Measurements from ENCODE around the gene VPS13D.

GRCh38 chr1:12279003-12279402 lies 49.2 kb downstream of the VPS13D start:
- no peak for TF ChIP-seq CTCF (IDR thresholded peaks at IDR 0.05)
- no peak for TF ChIP-seq POLR2A (IDR thresholded peaks at IDR 0.05)

All from testis (tissue), 2 donors.